HG03135 (cell line): ENCODE data around the gene MRPS34.

ENCODE experiments used
- ATAC-seq: cut with Tn5 transposase; IDR thresholded peaks from one replicate; pipeline ENCODE4 v1.9.1; 2021; ENCODE audit warnings: mild to moderate bottlenecking, moderate library complexity; ENCODE audit not compliant: unreplicated experiment

MRPS34 gene

GRCh38 chr16:1771188-1771863 is 1.6 kb downstream of the MRPS34 start, which contains the start of gene NME3:
Gene NME3, minus strand, starts transcription at chr16:1771543. Its CDS starts 9 bp downstream, at chr16:1771534.
- ATAC-seq = no peak

GRCh38 chr16:1770328-1771187 is 2.4 kb downstream of the MRPS34 start:
- ATAC-seq = no peak

GRCh38 chr16:1769402-1770300 is 3.3 kb downstream of the MRPS34 start:
- ATAC-seq = no peak

- ATAC-seq = no peak
These were observed 4.0 kb downstream of the MRPS34 start for GRCh38 chr16:1768767-1769401.

- ATAC-seq = no peak
These were observed 4.7 kb downstream of the MRPS34 start for GRCh38 chr16:1768061-1768766.

GRCh38 chr16:1767116-1767994 is 5.6 kb downstream of the MRPS34 start:
- ATAC-seq = no peak

- no peak for ATAC-seq
These were observed 6.2 kb downstream of the MRPS34 start for GRCh38 chr16:1766701-1767100.

- no peak for ATAC-seq
These were observed 6.7 kb downstream of the MRPS34 start for GRCh38 chr16:1766231-1766630.

GRCh38 chr16:1765826-1766225 is 7.1 kb downstream of the MRPS34 start:
- no peak for ATAC-seq

GRCh38 chr16:1764971-1765370 is 8.0 kb downstream of the MRPS34 start:
- no peak for ATAC-seq

GRCh38 chr16:1763521-1764511 is 9.1 kb downstream of the MRPS34 start:
- no peak for ATAC-seq

- ATAC-seq = no peak
These were observed 9.9 kb downstream of the MRPS34 start for GRCh38 chr16:1762879-1763520.

- no peak for ATAC-seq
These were observed 10.6 kb downstream of the MRPS34 start for GRCh38 chr16:1762196-1762878.

- no peak for ATAC-seq
These were observed 11.2 kb downstream of the MRPS34 start for GRCh38 chr16:1761751-1762150.

GRCh38 chr16:1760911-1761310 is 12.0 kb downstream of the MRPS34 start:
- ATAC-seq = no peak

- ATAC-seq = no peak
These were observed 13.4 kb downstream of the MRPS34 start for GRCh38 chr16:1759511-1759910.

- ATAC-seq = no peak
These were observed 14.0 kb downstream of the MRPS34 start for GRCh38 chr16:1758923-1759322.
